ENCODE data around the gene IMPA2. TPM values are rescaled to one million over a fixed set of nuclear protein-coding genes. Genes with fewer than 3 reads are reported as not detected.

IMPA2 gene
- total and polyA plus RNA-seq, 2 of the 4 experiments (the other 2 are of a cell fraction), result 5.4 to 5.5 TPM

DNA sequence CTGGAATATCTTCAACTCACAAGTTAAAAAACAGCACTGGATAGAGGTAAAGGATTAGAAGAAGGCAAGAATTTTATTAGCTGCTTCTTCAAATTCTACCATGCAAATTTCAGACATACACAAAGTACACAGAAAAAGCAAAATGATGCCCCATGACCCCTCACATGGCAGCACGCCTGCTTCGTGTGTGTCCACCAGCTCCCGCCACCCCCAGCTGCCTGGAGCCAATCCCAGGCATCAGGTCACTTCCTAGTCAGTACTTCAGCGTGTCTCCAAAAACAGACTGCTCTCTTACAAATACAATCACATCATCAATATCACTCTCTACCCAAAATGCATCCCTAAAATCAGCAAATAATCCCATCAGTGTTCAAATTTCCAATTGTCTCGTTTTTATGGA lies 35.8 kb downstream of the IMPA2 start (continued):
- no peak for TF ChIP-seq RCOR1 (IDR thresholded peaks at IDR 0.05; ENCODE audit: insufficient replicate concordance, low read length)
- TF ChIP-seq MAFK (IDR thresholded peaks at IDR 0.05; ENCODE audit: low read depth, low read length), result no peak

DNA sequence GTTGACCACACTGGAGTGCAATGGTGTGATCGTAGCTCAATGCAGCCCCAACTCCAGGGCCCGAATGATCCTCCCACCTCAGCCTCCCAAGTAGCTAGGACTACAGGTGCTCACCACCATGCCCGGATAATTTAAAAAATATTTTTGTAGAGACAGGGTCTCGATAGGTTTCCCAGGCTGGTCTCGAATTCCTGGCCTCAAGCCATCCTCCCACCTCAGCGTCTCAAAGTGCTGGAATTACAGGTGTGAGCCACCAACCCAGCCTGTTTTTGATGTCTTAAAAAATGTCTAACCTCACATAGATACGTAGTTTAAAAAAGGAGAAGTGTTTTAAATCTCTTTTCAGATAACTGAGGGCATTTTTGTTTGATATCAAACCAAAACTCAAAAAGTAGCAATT lies 37.6 kb downstream of the IMPA2 start:
- no peak overlapping the region for H2AFZ ChIP-seq (replicated peaks; ENCODE audit: low read length, poor library complexity)
- no peak overlapping the region for H2AK5ac ChIP-seq (ENCODE audit: low read depth, low read length)
- ATAC-seq (ENCODE audit: low read depth), result no peak
- H2BK5ac ChIP-seq (ENCODE audit: low read depth, low read length, poor library complexity, severe bottlenecking), result no peak overlapping the region
- no peak overlapping the region for H3K14ac ChIP-seq (replicated peaks; ENCODE audit: low read depth, low read length)
- ChIA-PET POLR2A (ENCODE audit: unreplicated experiment) (no interaction called here), CTCF (no interaction called here)
- no peak overlapping the region for H2BK20ac ChIP-seq (ENCODE audit: low read depth, low read length)
- no peak overlapping the region for H4K91ac ChIP-seq (ENCODE audit: insufficient read depth, low read depth, low read length)
- H3K18ac ChIP-seq (ENCODE audit: low read depth, low read length), result no peak overlapping the region
- peaks cover 11% of the 10 kb centered on the region; the same call in 1 of the 2 replicates for H3K9me1 ChIP-seq (ENCODE audit: insufficient read depth, low read length)
- H3K4me1 ChIP-seq (ENCODE audit: control insufficient read depth, insufficient read depth, low read length), result peaks cover 15% of the 10 kb centered on the region
- H3K4me3 ChIP-seq (ENCODE audit: insufficient read depth, low read depth, low read length), result no peak overlapping the region
- no peak for DNase-seq
- H3K27ac ChIP-seq (ENCODE audit: insufficient read depth, low read length), result no peak overlapping the region
- H3K36me3 ChIP-seq (ENCODE audit: control insufficient read depth, insufficient read depth, low read length), result peaks cover 17% of the 10 kb centered on the region
- H3K56ac ChIP-seq (ENCODE audit: extremely low read depth, insufficient read depth, low read length), result no peak overlapping the region
- no peaks in the 10 kb centered on the region for H3K27me3 ChIP-seq (ENCODE audit: control insufficient read depth, insufficient read depth, low read length)
- H2AK9ac ChIP-seq (replicated peaks; ENCODE audit: low read depth, low read length, poor library complexity), result no peak overlapping the region
- intact Hi-C loops (cut with micrococcal nuclease) (no loop called here), dilution Hi-C loops (cut with HindIII; ENCODE audit: low sequenced_read_pairs, unreplicated experiment) (no loop called here), in situ Hi-C loops (cut with MboI; ENCODE audit: low sequenced_read_pairs) (no loop called here)
- TF ChIP-seq CEBPB (IDR thresholded peaks at IDR 0.05; ENCODE audit: low read depth, low read length), result no peak
- TF ChIP-seq MXI1 (IDR thresholded peaks at IDR 0.05; ENCODE audit: borderline replicate concordance, low read depth, low read length), result no peak
- no peak for TF ChIP-seq NFE2L2 (IDR thresholded peaks at IDR 0.05; ENCODE audit: low read depth, low read length)
- H3K4me2 ChIP-seq (ENCODE audit: low read depth, low read length), result no peak overlapping the region
- H2BK15ac ChIP-seq (ENCODE audit: low read depth, low read length), result no peak overlapping the region
- H3K79me1 ChIP-seq (ENCODE audit: low read depth in 1 of 2, low read length in 2 of 2), result no peaks in the 10 kb centered on the region
- H3K9ac ChIP-seq (ENCODE audit: low read depth, low read length), result no peak overlapping the region
- no peak overlapping the region for H4K5ac ChIP-seq (ENCODE audit: low read depth, low read length)
- no TSS peak for BruUV-seq (replicated peaks)
- no peak overlapping the region for H3K23ac ChIP-seq (ENCODE audit: low read depth, low read length)
- no peak overlapping the region for H2BK120ac ChIP-seq (ENCODE audit: low read depth, low read length)
- WGBS, 2 experiments (ENCODE audit: extremely low coverage in 2 of 2, insufficient read length in 1 of 2), result no CpG with 5 or more reads among the region's 7 CpGs
- no peaks in the 10 kb centered on the region for H4K20me1 ChIP-seq (ENCODE audit: insufficient read depth, low read length)
- no peaks in the 10 kb centered on the region for H3K9me3 ChIP-seq (ENCODE audit: control insufficient read depth, insufficient read depth, low read length)
- no peak overlapping the region for H3K4ac ChIP-seq (ENCODE audit: low read depth, low read length)
- H4K8ac ChIP-seq (ENCODE audit: low read depth in 2 of 2, low read length in 2 of 2), result no peak overlapping the region
